HG03039 (cell line): ENCODE results near the gene CCDC167.
A peak's percentile ranks its signal among the peaks of the same experiment; 100 is the strongest.

Experiments
- ATAC-seq: cut with Tn5 transposase; IDR thresholded peaks from one replicate; pipeline ENCODE4 v1.9.1; 2021; ENCODE audit warnings: mild to moderate bottlenecking, moderate library complexity; ENCODE audit not compliant: unreplicated experiment

CCDC167 gene

DNA sequence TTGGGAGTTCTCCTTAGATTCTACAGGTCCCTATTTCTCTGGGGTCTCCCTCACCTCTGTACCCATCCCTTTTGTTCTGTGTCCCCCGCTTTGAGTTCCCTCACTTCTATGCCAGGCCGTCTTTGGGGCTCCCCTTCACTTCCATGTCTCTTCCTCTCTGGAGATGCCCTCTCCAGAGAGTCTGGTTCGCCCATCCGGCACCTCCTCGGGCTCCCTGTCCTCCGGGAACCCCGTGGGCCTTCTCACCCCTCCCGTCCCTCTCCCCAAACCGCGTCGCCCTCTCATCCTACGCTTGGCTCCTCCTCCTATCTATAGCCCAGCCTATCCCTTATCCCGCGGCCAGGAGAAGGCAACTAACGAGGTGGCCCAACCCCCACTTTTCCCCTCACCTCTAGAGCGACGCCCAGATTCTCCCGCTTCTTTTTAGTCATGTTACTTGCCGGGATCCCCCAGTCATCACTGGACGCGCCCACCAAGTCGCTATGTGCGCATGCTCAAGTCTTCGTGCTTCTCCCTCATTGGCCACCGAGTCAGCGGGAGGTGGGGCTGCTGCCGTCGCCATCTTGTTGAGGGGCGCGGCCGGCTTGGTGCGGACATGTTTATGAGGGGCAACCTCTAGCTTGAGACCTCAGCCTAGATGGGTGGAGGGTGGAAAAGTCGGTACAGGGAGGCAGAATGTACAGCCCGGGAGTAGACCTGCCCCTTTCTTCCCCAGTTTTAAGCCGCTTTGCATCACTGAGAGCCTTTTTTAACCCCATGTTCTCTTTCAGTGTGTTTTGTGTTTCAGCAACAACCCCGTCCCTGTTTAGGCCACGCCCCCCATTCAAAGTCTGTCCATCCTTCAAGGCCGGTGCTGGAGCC lies at the start of gene CCDC167:
Gene CCDC167, minus strand, starts transcription at position 461 of the 861 bp plus-strand sequence. Its CDS starts 30 bp downstream, at position 431.
- ATAC-seq: peak; percentile 78

- no peak for ATAC-seq
Measured at GRCh38 chr6:37549154-37549553, 49.5 kb upstream of the CCDC167 start.

DNA sequence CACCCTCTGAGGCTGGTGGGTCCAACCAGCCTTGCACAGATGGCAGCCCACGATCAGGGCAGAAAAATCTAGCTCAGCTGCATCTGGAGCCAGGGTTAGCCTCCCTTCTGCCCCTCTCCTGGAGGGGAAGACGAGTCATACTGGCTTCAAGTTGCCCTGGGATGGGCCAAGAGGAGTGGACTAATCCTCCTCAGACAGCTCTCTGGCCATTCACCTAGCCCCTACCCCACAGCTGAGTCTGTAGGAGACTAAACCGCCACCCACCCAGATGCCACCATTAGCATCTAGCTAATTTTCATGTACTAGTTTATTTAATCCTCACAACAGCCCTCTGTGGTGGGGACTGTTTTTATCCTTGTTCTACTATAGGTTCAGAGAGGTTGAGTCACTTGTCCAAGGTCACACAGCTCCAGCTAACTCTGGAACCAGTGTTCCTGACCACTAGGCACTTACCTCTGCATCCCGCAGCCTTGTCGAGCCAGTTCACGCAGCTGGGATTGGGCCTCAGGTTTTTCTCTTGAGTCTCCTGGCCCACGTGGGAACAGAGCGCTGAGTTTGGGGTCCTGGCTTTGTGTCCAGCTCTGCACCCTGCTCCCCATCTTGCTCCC lies 48.5 kb upstream of the CCDC167 start:
- no peak for ATAC-seq

- ATAC-seq: no peak
Measured at GRCh38 chr6:37547564-37548061, 47.9 kb upstream of the CCDC167 start.

GRCh38 chr6:37546141-37546871 lies 46.6 kb upstream of the CCDC167 start:
- no peak for ATAC-seq

- ATAC-seq: no peak
Measured at GRCh38 chr6:37544530-37544929, 44.8 kb upstream of the CCDC167 start.

- ATAC-seq: no peak
Measured at GRCh38 chr6:37543361-37543760, 43.7 kb upstream of the CCDC167 start.

GRCh38 chr6:37541346-37541745 lies 41.7 kb upstream of the CCDC167 start:
- no peak for ATAC-seq

GRCh38 chr6:37540390-37540789 lies 40.7 kb upstream of the CCDC167 start:
- no peak for ATAC-seq

DNA sequence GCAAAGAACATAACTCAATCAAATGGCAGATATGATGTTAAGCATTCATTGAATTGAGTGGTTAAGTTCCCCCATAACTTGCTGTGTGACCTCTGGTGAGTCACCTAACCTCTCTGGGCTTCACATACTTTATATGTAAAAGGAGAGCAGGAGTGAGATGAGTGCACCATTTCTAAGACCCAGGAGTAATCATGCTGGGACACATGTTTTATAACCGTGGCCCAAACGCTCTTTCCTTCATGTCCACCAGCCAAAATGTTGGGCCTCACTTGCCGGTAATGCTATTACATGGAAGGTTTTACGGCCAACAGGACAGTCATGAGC lies 40.3 kb upstream of the CCDC167 start:
- no peak for ATAC-seq

DNA sequence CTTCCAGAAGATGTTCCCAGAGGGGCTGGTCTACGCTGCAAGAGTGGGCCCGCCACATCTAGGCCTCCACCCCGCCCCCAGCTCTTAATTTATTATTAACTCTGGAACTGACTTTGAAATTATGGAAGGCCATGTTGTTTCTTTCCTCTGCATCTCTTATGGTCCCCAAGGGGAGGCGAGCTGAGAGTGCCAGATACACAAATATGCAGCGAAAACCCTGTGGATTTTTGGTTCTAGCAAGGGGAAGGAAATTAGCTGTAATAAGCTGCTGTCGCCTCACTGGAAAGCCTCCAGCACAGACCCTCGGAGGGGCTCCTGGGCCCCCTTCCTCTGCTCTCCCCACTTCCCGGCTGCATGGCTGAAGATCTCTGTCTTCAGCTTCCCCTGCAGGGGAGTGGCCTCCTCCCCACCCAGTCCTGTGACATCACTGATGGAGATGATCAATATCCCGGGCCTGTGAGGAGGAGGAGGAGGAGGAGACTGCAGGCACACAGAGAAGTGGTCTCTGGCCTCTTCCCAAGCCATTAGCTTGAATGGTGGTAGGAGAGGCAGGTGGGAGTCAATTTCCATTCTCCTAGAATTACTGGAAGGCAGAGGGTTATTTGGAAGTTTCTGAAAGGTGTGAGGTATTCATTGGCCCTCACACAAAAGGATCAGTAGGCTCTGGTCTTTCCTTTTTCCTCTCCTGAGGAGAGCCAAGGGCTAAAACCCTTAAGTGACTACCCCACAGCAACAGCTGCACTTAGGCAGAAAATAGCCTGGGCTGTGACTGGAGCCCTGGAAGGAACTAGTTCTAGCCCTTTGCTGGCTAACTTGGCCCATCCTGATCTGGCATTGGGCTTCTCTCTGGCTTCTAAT lies 39.7 kb upstream of the CCDC167 start:
- ATAC-seq: no peak

- ATAC-seq: no peak
Measured at GRCh38 chr6:37538107-37538506, 38.4 kb upstream of the CCDC167 start.

DNA sequence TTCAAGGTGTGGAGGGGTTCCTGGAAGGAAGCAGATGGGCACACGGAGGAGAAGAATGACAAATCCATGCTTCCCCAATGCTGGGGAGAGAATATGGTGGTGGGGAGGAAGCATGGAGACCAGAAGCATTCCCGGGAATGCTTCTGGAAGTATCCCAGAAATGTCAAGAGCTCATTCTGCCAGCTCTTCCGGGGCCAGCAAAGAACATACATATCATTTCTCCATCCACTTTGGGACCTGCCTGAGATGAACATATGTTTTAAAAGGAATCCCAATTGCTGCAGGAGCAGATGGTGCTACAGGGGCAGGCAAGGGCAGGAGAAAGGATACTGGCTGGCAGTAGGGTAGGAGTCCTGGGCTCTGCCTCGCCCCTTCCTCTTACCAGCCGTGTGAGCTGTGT lies 37.9 kb upstream of the CCDC167 start:
- no peak for ATAC-seq

GRCh38 chr6:37536491-37537190 lies 36.9 kb upstream of the CCDC167 start:
- ATAC-seq: no peak

- no peak for ATAC-seq
Measured at GRCh38 chr6:37535759-37536490, 36.2 kb upstream of the CCDC167 start.

DNA sequence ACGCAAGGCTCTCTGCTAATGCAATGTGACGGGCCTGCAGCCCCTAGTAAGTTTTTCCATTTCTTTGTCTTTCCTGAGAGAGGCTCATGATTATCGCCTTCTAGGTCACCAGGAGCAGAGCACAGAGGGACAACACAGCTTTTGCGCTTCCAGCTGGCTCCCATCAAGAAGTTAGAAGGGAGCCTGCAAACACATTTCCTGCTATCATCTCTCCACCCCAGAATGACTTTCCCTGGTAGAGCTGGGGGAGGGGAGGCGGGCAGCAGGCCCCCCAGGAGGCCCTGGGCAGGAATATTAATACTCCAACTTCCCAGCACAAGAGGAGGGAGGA lies 35.7 kb upstream of the CCDC167 start:
- no peak for ATAC-seq

DNA sequence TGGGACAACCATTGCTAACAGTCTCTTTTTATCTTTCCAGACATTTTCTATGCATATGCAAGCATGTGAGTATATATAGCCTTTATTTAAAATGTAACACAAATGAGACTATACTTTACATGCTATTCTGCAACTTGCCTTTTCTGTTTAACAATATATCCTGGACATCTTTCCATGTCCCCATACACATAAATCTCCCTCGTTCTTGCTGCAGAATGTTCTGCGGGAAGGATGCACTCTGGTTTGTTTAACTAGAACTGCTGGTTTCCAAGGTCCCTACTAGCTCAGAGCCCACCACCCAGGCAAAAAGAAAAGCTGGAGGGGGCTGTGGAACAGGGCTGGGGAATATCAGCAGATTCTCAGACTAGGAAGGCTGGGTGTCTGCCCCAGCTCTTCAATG lies 35.2 kb upstream of the CCDC167 start:
- no peak for ATAC-seq

GRCh38 chr6:37532122-37532521 lies 32.4 kb upstream of the CCDC167 start:
- no peak for ATAC-seq

DNA sequence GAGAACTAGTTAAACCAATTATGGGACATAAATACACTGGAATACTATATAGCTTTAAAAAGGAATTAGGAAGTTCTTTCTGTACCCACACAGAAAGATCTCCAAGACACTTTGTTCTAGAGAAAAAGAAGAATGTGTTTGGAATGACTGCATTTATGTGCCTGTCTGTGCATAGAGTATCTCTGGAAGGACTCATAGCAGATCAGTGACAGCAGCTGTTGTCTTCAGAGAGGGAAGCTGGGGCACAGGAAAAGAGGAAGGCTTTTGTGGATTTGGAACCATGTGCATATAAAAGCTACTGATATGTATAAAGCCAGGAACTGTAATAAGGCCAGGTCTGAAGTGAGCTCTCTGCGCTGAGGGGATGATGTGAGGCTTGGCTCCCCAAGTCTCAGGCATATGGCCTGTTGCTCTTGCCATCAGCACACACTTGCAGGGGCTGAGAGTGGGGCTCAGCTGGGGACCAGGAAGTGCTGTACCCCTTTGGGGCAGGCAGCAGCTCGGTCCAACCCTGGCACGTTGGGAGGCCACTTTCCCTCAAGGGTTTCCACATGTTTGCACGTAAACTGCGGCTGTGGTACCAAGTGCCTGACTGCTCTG lies 31.8 kb upstream of the CCDC167 start:
- no peak for ATAC-seq
